GM13976 (cell line): ENCODE measurements around the gene PCYT2.

Experiments used
- DNase-seq: peaks from one replicate; pipeline ENCODE4 v3.0.0; 2012; ENCODE audit warnings: low spot score
- in situ Hi-C: fragments of 300-500 bp; cut with MboI; formaldehyde crosslinking; loops from one replicate; pipeline ENCODE4 v1.12.0; 2022; ENCODE audit warnings: low sequenced_read_pairs, mixed read lengths, inconsistent platforms; ENCODE audit not compliant: unreplicated experiment
- TF ChIP-seq, protein P1 (sequence below): IDR thresholded peaks from 2 replicates; pipeline ENCODE4 v1.5.1; 2012; ENCODE audit warnings: borderline replicate concordance, mild to moderate bottlenecking; ENCODE audit not compliant: insufficient read depth; ENCODE audit errors: extremely low read depth, missing control alignments, control extremely low read depth

Gene PCYT2

DNA sequence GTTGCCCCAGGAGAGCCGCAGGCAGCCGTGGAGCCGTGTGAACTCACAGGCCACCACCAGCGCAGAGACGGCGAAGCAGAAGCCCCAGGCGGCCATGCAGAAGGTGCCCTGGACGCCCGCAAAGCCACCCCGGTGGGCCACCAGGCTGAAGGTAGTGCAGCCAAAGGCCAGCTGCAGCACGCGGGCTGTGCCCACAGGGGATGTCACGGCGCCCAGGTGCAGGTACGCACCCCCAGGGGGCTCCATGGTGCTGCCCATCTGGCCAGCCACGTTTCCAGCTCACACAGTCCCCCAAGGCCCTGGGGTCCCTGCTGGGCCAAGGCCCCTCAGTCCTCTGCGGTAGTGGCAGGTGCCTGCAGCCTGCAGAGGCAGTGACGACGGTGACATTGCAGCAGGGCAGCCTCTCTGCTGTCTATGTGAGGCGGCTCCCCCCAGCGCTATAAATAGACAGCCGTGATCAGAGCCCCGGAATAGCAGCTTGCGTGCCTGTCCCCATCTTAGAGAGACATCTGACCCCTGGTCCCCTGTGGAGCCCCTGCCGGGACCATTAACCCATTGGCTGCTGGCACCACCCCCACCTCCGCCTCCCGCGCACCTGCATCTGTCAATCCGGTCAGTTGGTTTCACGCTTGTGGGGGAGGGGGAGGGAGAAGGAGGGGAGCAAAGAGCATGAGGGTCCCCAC lies 30.4 kb upstream of the PCYT2 start:
- DNase-seq = peak; percentile 57
- in situ Hi-C loops = no loop called here
- TF ChIP-seq, protein P1, sequence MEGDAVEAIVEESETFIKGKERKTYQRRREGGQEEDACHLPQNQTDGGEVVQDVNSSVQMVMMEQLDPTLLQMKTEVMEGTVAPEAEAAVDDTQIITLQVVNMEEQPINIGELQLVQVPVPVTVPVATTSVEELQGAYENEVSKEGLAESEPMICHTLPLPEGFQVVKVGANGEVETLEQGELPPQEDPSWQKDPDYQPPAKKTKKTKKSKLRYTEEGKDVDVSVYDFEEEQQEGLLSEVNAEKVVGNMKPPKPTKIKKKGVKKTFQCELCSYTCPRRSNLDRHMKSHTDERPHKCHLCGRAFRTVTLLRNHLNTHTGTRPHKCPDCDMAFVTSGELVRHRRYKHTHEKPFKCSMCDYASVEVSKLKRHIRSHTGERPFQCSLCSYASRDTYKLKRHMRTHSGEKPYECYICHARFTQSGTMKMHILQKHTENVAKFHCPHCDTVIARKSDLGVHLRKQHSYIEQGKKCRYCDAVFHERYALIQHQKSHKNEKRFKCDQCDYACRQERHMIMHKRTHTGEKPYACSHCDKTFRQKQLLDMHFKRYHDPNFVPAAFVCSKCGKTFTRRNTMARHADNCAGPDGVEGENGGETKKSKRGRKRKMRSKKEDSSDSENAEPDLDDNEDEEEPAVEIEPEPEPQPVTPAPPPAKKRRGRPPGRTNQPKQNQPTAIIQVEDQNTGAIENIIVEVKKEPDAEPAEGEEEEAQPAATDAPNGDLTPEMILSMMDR = no peak

GRCh38 chr17:81940538-81941483 lies 29.6 kb upstream of the PCYT2 start:
- in situ Hi-C loops = no loop called here

GRCh38 chr17:81939881-81940385 lies 28.7 kb upstream of the PCYT2 start:
- TF ChIP-seq, protein P1 = no peak

More at GRCh38 chr17:81940538-81941483, 29.6 kb upstream of the PCYT2 start:
- TF ChIP-seq, protein P1 = no peak
- DNase-seq = no peak

GRCh38 chr17:81939218-81939617 lies 28.0 kb upstream of the PCYT2 start:
- in situ Hi-C loops = no loop called here
- TF ChIP-seq, protein P1 = no peak
- DNase-seq = no peak

More at GRCh38 chr17:81939881-81940385, 28.7 kb upstream of the PCYT2 start:
- in situ Hi-C loops = no loop called here
- no peak for DNase-seq

DNA sequence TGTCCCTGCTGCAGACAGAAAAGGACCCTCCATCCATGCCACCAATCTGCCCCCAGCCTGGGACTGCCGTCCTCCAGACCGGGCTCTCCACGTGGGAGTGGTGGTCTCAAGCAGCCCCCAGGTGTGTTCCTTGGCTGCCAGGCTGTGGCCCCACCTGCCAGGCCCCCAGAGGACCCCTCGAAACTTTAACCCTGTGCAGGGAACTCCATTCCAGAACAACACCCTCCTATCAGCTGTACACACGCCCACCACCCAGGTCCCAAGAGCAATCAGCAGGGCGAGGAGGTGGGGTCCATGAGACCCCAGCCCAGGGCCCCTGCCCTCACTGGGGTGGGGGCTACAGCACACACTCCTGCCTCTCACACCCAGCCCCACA lies 24.5 kb upstream of the PCYT2 start:
- TF ChIP-seq, protein P1 = no peak
- no peak for DNase-seq
- in situ Hi-C loops = no loop called here

DNA sequence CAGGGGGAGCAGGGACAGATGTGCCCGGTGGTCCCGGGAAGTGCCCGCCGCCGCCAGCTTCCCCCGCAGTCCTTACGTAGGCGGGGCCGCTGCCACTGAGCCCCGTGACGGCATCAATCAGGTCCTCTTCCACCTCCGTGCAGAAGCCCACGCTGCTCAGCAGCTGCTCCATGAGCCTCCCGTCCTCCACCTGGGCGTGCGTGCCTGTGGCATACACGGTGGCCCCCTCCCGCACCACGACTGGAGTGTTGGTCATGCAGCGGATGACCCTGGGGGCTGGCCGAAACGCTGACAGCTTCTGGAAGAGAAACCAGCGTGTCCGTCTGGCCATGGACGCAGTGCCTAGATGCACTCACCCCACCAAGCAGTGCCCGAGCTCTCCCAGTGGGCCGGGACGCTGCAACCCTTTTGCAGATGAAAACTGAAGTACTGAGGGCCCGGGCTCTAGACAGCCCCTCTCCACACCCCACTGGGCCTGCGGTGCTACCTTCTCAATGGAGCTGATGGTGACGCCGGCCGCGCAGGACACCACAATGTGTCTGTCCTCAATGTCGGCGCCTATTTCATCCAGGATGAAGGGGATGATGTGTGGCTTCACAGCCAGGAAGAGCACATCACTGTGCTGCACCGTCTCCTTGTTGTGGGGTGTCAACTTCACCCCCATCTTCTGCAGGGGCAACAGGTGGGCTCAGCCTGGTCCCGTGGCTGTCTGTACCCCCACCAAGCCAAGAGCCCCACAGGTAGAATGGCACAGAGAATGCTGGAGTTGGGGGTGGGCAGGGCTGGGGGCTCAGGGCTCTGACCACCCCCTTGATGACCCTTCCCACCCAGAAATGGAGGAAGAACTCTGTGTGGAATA lies 23.9 kb upstream of the PCYT2 start:
- TF ChIP-seq, protein P1 = no peak
- no peak for DNase-seq
- in situ Hi-C loops = no loop called here
